GM23338 (cell line): Measurements from ENCODE around the gene KANK3. TPM values are rescaled to one million over a fixed set of nuclear protein-coding genes. Genes with fewer than 3 reads are reported as not detected.

Experiments used
- ATAC-seq: fragments of 200-7000 bp; cut with Tn5 transposase; 3 replicates; pipeline ENCODE4 v1.9.1; 2020
- DNase-seq: peaks from one replicate; pipeline ENCODE4 v3.0.0-alpha.2; 2015; ENCODE audit warnings: low spot score
- H2AFZ ChIP-seq: fragments of 200-600 bp; sonication (generic); 2 replicates; pipeline ENCODE4 v1.8.0; 2016; ENCODE audit warnings: antibody characterized with exemption, mild to moderate bottlenecking, moderate library complexity
- H3F3A ChIP-seq: fragments of 200-600 bp; sonication (generic); replicated peaks from 2 replicates; pipeline ENCODE4 v1.8.0; 2017; ENCODE audit warnings: antibody characterized with exemption, mixed run types, low read depth
- H3K27ac ChIP-seq: fragments of 200-600 bp; sonication (generic); 2 replicates; pipeline ENCODE4 v1.6.1; 2016; ENCODE audit warnings: low read depth
- H3K27me3 ChIP-seq: fragments of 200-600 bp; sonication (generic); 2 replicates; pipeline ENCODE4 v1.8.0; 2016; ENCODE audit warnings: mild to moderate bottlenecking, mixed run types, moderate library complexity; ENCODE audit not compliant: insufficient read depth
- H3K36me3 ChIP-seq: fragments of 200-600 bp; sonication (generic); 2 replicates; pipeline ENCODE4 v1.8.0; 2016; ENCODE audit warnings: mild to moderate bottlenecking; ENCODE audit not compliant: insufficient read depth
- H3K4me1 ChIP-seq: fragments of 200-600 bp; sonication (generic); 2 replicates; pipeline ENCODE4 v1.8.0; 2016; ENCODE audit warnings: mild to moderate bottlenecking, moderate library complexity; ENCODE audit not compliant: insufficient read depth
- H3K4me2 ChIP-seq: fragments of 200-600 bp; sonication (generic); 2 replicates; pipeline ENCODE4 v1.7.1; 2017; ENCODE audit warnings: mixed run types
- H3K4me3 ChIP-seq: fragments of 200-600 bp; sonication (generic); 2 replicates; pipeline ENCODE4 v1.6.1; 2016; ENCODE audit warnings: mixed run types
- H3K79me2 ChIP-seq: fragments of 200-600 bp; sonication (generic); replicated peaks from 2 replicates; pipeline ENCODE4 v1.8.0; 2017; ENCODE audit warnings: mild to moderate bottlenecking; ENCODE audit not compliant: insufficient read depth
- H3K9me2 ChIP-seq: fragments of 200-600 bp; sonication (generic); 2 replicates; pipeline ENCODE4 v1.8.0; 2017; ENCODE audit not compliant: insufficient read depth
- H4K20me1 ChIP-seq: fragments of 200-600 bp; sonication (generic); replicated peaks from 2 replicates; pipeline ENCODE4 v1.8.0; 2017; ENCODE audit warnings: mild to moderate bottlenecking; ENCODE audit not compliant: insufficient read depth
- H3K27ac Mint-ChIP-seq: 2 replicates; pipeline ENCODE4 v1.8.0; 2020; ENCODE audit warnings: inconsistent platforms, mild to moderate bottlenecking, moderate library complexity, mixed read lengths
- H3K27me3 Mint-ChIP-seq: 3 replicates; pipeline ENCODE4 v1.8.0; 2022; ENCODE audit warnings: low read depth, mild to moderate bottlenecking, moderate library complexity, mixed read lengths, inconsistent platforms; ENCODE audit not compliant: insufficient read depth, poor library complexity
- H3K36me3 Mint-ChIP-seq: 3 replicates; pipeline ENCODE4 v1.8.0; 2021; ENCODE audit warnings: low read depth, mild to moderate bottlenecking, inconsistent platforms, moderate library complexity, mixed read lengths
- H3K4me1 Mint-ChIP-seq: 3 replicates; pipeline ENCODE4 v1.8.0; 2020; ENCODE audit warnings: mild to moderate bottlenecking, inconsistent platforms, mixed read lengths
- H3K4me3 Mint-ChIP-seq: 3 replicates; pipeline ENCODE4 v1.8.0; 2021; ENCODE audit warnings: moderate library complexity, mild to moderate bottlenecking, inconsistent platforms, mixed read lengths
- H3K9me3 Mint-ChIP-seq: 3 replicates; pipeline ENCODE4 v1.8.0; 2020; ENCODE audit warnings: moderate library complexity, mild to moderate bottlenecking, inconsistent platforms, mixed read lengths
- CREB1 ChIP-seq: fragments of 250-450 bp; sonication (Bioruptor Pico); IDR thresholded peaks from 2 replicates; pipeline ENCODE4 v1.5.0; 2020; ENCODE audit warnings: low read depth, mild to moderate bottlenecking, moderate library complexity
- EZH2 ChIP-seq: fragments of 200-600 bp; sonication (generic); IDR thresholded peaks from one replicate; pipeline ENCODE4 v1.8.0; 2017; ENCODE audit warnings: antibody characterized with exemption, mild to moderate bottlenecking, low read depth; ENCODE audit not compliant: unreplicated experiment
- EZH2phosphoT487 ChIP-seq: fragments of 200-600 bp; sonication (generic); IDR thresholded peaks from one replicate; pipeline ENCODE4 v1.8.1; 2018; ENCODE audit warnings: antibody characterized with exemption; ENCODE audit not compliant: unreplicated experiment
- JUNB ChIP-seq: IDR thresholded peaks from one replicate; pipeline ENCODE4 v1.6.1; 2016; ENCODE audit warnings: antibody characterized with exemption; ENCODE audit not compliant: unreplicated experiment
- NANOG ChIP-seq: IDR thresholded peaks from 2 replicates; pipeline ENCODE4 v1.6.1; 2016; ENCODE audit warnings: antibody characterized with exemption, borderline replicate concordance
- POLR2AphosphoS5 ChIP-seq: IDR thresholded peaks from 2 replicates; pipeline ENCODE4 v1.6.1; 2016; ENCODE audit warnings: antibody characterized with exemption, low read depth
- STAT1 ChIP-seq: IDR thresholded peaks from one replicate; pipeline ENCODE4 v1.6.1; 2016; ENCODE audit warnings: antibody characterized with exemption; ENCODE audit not compliant: unreplicated experiment
- ZNF114 ChIP-seq: fragments of 250-450 bp; sonication (Bioruptor Pico); IDR thresholded peaks from 2 replicates; pipeline ENCODE4 v1.5.0; 2020; ENCODE audit warnings: mild to moderate bottlenecking, moderate library complexity
- ZNF331 ChIP-seq: fragments of 250-450 bp; sonication (Bioruptor Pico); IDR thresholded peaks from 2 replicates; pipeline ENCODE4 v1.5.0; 2020; ENCODE audit warnings: low read depth, mild to moderate bottlenecking, moderate library complexity
- polyA plus RNA-seq: library from polyadenylated mRNA; unstranded; fragments of >200 nt; fragmentation: Nextera tagmentation; extraction: Ambion mirVana; gene quantifications from 2 replicates; pipeline ENCODE4 v1.2.1, GENCODE V29; 2016
- total RNA-seq: library from RNA; depleted of rRNA; stranded (reverse); fragments of >200 nt; shearing (Covaris generic); gene quantifications from 2 replicates; pipeline ENCODE4 v1.2.3, GENCODE V29; 2014
- TF ChIP-seq, protein P1 (sequence below): IDR thresholded peaks from one replicate; pipeline ENCODE4 v1.6.1; 2018; ENCODE audit warnings: antibody characterized with exemption; ENCODE audit not compliant: unreplicated experiment
- TF ChIP-seq, protein P2 (sequence below): IDR thresholded peaks from 2 replicates; pipeline ENCODE4 v1.6.1; 2016; ENCODE audit warnings: antibody characterized with exemption
- TF ChIP-seq, protein P3 (sequence below), 2 experiments: fragments of 200-600 bp in 1 of 2; sonication (generic) in 1 of 2; conservative IDR thresholded peaks; 2 replicates each; pipeline versions ENCODE4 v1.5.1 to v1.6.1; 2016 to 2017; ENCODE audit warnings: antibody characterized with exemption in 2 of 2, low read depth in 2 of 2, mild to moderate bottlenecking in 2 of 2, moderate library complexity in 1 of 2
- TF ChIP-seq, protein P4 (sequence below): fragments of 250-450 bp; sonication (Bioruptor Pico); IDR thresholded peaks from 2 replicates; pipeline ENCODE4 v1.5.0; 2020; ENCODE audit warnings: mild to moderate bottlenecking, moderate library complexity

KANK3 gene
- total and polyA plus RNA-seq, 2 experiments from 2014 or later = 2.0 to 9.3 TPM

DNA sequence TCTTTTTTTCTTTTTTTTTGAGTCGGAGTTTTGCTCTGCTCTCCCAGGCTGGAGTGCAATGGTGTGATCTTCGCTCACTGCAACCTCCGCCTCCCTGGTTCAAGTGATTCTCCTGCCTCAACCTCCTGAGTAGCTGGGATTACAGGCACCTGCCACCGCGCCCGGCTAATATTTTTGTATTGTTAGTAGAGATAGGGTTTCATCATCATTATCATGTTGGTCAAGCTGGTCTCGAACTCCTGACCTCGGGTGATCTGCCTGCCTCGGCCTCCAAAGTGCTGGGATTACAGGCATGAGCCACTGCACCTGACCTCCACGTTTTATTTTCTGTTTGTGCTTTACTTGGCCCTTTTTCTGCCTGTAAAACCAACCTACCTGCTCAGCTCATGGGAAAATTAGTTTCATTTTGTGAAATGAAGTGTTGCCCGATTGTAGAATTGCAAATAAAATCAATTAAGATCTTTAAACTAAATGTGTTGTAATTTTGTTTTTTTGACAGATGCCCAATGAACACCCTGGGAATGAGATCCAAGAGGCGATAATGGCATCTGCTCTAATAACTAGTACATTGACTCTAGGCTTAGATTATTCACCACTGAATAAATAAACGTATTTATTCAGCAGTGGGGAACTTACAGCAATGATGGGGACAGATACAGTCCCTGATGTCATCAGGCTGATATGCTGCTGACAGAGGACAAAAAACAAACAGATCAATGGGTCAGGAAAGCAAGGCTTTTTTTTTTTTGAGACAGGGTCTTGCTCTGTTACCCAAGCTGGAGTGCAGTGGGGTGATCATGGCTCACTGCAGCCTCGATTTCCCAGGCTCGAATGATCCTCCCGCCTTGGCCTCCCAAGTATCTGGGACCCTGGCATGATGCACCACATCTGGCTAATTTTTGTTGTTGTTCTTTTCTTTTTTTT, 44.9 kb upstream of the KANK3 start:
- Histone ChIP-seq H3K9me2 (no peaks in the 10 kb centered on the region), H4K20me1 (peaks cover 9% of the 10 kb centered on the region), H3K79me2 (peaks cover 22% of the 10 kb centered on the region), H3K36me3 (no peaks in the 10 kb centered on the region), H3K27me3 (no peaks in the 10 kb centered on the region), H3K4me1 (peaks cover 10% of the 10 kb centered on the region; the same call in 1 of the 2 replicates), H2AFZ (no peak overlapping the region), H3K4me3 (no peak overlapping the region), H3K27ac (no peak overlapping the region), H3F3A (peaks cover 6% of the 10 kb centered on the region; the same call in 1 of the 2 replicates), H3K4me2 (no peak overlapping the region)
- H3K36me3 Mint-ChIP-seq = peaks cover 21% of the 10 kb centered on the region
- peak overlapping the region; percentile 52 for H3K4me3 Mint-ChIP-seq
- H3K27ac Mint-ChIP-seq = no peak overlapping the region
- no peak for TF ChIP-seq EZH2phosphoT487
- TF ChIP-seq, protein P1, sequence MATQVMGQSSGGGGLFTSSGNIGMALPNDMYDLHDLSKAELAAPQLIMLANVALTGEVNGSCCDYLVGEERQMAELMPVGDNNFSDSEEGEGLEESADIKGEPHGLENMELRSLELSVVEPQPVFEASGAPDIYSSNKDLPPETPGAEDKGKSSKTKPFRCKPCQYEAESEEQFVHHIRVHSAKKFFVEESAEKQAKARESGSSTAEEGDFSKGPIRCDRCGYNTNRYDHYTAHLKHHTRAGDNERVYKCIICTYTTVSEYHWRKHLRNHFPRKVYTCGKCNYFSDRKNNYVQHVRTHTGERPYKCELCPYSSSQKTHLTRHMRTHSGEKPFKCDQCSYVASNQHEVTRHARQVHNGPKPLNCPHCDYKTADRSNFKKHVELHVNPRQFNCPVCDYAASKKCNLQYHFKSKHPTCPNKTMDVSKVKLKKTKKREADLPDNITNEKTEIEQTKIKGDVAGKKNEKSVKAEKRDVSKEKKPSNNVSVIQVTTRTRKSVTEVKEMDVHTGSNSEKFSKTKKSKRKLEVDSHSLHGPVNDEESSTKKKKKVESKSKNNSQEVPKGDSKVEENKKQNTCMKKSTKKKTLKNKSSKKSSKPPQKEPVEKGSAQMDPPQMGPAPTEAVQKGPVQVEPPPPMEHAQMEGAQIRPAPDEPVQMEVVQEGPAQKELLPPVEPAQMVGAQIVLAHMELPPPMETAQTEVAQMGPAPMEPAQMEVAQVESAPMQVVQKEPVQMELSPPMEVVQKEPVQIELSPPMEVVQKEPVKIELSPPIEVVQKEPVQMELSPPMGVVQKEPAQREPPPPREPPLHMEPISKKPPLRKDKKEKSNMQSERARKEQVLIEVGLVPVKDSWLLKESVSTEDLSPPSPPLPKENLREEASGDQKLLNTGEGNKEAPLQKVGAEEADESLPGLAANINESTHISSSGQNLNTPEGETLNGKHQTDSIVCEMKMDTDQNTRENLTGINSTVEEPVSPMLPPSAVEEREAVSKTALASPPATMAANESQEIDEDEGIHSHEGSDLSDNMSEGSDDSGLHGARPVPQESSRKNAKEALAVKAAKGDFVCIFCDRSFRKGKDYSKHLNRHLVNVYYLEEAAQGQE = no peak
- TF ChIP-seq, protein P2, sequence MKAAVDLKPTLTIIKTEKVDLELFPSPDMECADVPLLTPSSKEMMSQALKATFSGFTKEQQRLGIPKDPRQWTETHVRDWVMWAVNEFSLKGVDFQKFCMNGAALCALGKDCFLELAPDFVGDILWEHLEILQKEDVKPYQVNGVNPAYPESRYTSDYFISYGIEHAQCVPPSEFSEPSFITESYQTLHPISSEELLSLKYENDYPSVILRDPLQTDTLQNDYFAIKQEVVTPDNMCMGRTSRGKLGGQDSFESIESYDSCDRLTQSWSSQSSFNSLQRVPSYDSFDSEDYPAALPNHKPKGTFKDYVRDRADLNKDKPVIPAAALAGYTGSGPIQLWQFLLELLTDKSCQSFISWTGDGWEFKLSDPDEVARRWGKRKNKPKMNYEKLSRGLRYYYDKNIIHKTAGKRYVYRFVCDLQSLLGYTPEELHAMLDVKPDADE = no peak
- no peak for TF ChIP-seq EZH2
- TF ChIP-seq STAT1 = no peak
- no peak for TF ChIP-seq POLR2AphosphoS5
- TF ChIP-seq, protein P3, sequence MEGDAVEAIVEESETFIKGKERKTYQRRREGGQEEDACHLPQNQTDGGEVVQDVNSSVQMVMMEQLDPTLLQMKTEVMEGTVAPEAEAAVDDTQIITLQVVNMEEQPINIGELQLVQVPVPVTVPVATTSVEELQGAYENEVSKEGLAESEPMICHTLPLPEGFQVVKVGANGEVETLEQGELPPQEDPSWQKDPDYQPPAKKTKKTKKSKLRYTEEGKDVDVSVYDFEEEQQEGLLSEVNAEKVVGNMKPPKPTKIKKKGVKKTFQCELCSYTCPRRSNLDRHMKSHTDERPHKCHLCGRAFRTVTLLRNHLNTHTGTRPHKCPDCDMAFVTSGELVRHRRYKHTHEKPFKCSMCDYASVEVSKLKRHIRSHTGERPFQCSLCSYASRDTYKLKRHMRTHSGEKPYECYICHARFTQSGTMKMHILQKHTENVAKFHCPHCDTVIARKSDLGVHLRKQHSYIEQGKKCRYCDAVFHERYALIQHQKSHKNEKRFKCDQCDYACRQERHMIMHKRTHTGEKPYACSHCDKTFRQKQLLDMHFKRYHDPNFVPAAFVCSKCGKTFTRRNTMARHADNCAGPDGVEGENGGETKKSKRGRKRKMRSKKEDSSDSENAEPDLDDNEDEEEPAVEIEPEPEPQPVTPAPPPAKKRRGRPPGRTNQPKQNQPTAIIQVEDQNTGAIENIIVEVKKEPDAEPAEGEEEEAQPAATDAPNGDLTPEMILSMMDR (conservative IDR thresholded peaks at IDR 0.05; ENCODE audit: low read depth in 2 of 2) = no peak
- TF ChIP-seq CREB1 = no peak
- TF ChIP-seq, protein P4, sequence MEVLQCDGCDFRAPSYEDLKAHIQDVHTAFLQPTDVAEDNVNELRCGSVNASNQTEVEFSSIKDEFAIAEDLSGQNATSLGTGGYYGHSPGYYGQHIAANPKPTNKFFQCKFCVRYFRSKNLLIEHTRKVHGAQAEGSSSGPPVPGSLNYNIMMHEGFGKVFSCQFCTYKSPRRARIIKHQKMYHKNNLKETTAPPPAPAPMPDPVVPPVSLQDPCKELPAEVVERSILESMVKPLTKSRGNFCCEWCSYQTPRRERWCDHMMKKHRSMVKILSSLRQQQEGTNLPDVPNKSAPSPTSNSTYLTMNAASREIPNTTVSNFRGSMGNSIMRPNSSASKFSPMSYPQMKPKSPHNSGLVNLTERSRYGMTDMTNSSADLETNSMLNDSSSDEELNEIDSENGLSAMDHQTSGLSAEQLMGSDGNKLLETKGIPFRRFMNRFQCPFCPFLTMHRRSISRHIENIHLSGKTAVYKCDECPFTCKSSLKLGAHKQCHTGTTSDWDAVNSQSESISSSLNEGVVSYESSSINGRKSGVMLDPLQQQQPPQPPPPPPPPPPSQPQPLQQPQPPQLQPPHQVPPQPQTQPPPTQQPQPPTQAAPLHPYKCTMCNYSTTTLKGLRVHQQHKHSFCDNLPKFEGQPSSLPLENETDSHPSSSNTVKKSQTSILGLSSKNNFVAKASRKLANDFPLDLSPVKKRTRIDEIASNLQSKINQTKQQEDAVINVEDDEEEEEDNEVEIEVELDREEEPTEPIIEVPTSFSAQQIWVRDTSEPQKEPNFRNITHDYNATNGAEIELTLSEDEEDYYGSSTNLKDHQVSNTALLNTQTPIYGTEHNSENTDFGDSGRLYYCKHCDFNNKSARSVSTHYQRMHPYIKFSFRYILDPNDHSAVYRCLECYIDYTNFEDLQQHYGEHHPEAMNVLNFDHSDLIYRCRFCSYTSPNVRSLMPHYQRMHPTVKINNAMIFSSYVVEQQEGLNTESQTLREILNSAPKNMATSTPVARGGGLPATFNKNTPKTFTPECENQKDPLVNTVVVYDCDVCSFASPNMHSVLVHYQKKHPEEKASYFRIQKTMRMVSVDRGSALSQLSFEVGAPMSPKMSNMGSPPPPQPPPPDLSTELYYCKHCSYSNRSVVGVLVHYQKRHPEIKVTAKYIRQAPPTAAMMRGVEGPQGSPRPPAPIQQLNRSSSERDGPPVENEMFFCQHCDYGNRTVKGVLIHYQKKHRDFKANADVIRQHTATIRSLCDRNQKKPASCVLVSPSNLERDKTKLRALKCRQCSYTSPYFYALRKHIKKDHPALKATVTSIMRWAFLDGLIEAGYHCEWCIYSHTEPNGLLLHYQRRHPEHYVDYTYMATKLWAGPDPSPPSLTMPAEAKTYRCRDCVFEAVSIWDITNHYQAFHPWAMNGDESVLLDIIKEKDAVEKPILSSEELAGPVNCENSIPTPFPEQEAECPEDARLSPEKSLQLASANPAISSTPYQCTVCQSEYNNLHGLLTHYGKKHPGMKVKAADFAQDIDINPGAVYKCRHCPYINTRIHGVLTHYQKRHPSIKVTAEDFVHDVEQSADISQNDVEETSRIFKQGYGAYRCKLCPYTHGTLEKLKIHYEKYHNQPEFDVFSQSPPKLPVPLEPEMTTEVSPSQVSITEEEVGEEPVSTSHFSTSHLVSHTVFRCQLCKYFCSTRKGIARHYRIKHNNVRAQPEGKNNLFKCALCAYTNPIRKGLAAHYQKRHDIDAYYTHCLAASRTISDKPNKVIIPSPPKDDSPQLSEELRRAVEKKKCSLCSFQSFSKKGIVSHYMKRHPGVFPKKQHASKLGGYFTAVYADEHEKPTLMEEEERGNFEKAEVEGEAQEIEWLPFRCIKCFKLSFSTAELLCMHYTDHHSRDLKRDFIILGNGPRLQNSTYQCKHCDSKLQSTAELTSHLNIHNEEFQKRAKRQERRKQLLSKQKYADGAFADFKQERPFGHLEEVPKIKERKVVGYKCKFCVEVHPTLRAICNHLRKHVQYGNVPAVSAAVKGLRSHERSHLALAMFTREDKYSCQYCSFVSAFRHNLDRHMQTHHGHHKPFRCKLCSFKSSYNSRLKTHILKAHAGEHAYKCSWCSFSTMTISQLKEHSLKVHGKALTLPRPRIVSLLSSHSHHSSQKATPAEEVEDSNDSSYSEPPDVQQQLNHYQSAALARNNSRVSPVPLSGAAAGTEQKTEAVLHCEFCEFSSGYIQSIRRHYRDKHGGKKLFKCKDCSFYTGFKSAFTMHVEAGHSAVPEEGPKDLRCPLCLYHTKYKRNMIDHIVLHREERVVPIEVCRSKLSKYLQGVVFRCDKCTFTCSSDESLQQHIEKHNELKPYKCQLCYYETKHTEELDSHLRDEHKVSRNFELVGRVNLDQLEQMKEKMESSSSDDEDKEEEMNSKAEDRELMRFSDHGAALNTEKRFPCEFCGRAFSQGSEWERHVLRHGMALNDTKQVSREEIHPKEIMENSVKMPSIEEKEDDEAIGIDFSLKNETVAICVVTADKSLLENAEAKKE = no peak
- no peak for TF ChIP-seq NANOG
- no peak for TF ChIP-seq ZNF331 (CRISPR knock-in tag)
- no peak for TF ChIP-seq ZNF114 (CRISPR knock-in tag)
- TF ChIP-seq JUNB = no peak
- DNase-seq (no peak), ATAC-seq (no peak)
- peaks cover 9% of the 10 kb centered on the region for H3K4me1 Mint-ChIP-seq
- peaks cover 12% of the 10 kb centered on the region for H3K27me3 Mint-ChIP-seq
- H3K9me3 Mint-ChIP-seq = peaks cover 20% of the 10 kb centered on the region
